RPMI7951 (cell line): ENCODE measurements around the gene EVL. TPM values are rescaled to one million over a fixed set of nuclear protein-coding genes. Genes with fewer than 3 reads are reported as not detected.

Experiments
- DNase-seq: peaks from one replicate; pipeline ENCODE4 v3.0.0-alpha.2; 2012; ENCODE audit warnings: low read depth
- total RNA-seq: library from RNA; depleted of rRNA; stranded (reverse); fragments of >200 nt; shearing (Covaris generic); gene quantifications from 2 replicates; pipeline ENCODE4 v1.2.3, GENCODE V29; 2014

Gene EVL
- total RNA-seq, 1 experiment from 2014 or later: 2.9 TPM

GRCh38 chr14:100082723-100083122 is 17.5 kb downstream of the EVL start:
- no peak for DNase-seq

GRCh38 chr14:100083706-100084105 is 18.5 kb downstream of the EVL start:
- no peak for DNase-seq

- DNase-seq: no peak
Observed at GRCh38 chr14:100084591-100084990, 19.4 kb downstream of the EVL start.

- DNase-seq: no peak
Observed at GRCh38 chr14:100085462-100085861, 20.2 kb downstream of the EVL start.

GRCh38 chr14:100086361-100086760 is 21.1 kb downstream of the EVL start:
- no peak for DNase-seq

GRCh38 chr14:100088226-100088625 is 23.0 kb downstream of the EVL start:
- no peak for DNase-seq

GRCh38 chr14:100091386-100091785 is 26.2 kb downstream of the EVL start:
- DNase-seq: no peak

GRCh38 chr14:100092832-100093231 is 27.6 kb downstream of the EVL start:
- DNase-seq: no peak

GRCh38 chr14:100093319-100093718 is 28.1 kb downstream of the EVL start:
- no peak for DNase-seq

GRCh38 chr14:100096656-100097055 is 31.4 kb downstream of the EVL start:
- DNase-seq: no peak

- DNase-seq: no peak
Observed at GRCh38 chr14:100098171-100098570, 32.9 kb downstream of the EVL start.

- no peak for DNase-seq
Observed at GRCh38 chr14:100100032-100100703, 34.9 kb downstream of the EVL start.

GRCh38 chr14:100102156-100102785 is 37.0 kb downstream of the EVL start:
- DNase-seq: no peak

GRCh38 chr14:100103250-100104005 is 38.2 kb downstream of the EVL start:
- no peak for DNase-seq

GRCh38 chr14:100104006-100104352 is 38.8 kb downstream of the EVL start:
- no peak for DNase-seq

- DNase-seq: no peak
Observed at GRCh38 chr14:100104523-100105300, 39.5 kb downstream of the EVL start.

GRCh38 chr14:100105357-100106169 is 40.3 kb downstream of the EVL start:
- no peak for DNase-seq

- DNase-seq: no peak
Observed at GRCh38 chr14:100106250-100107112, 41.3 kb downstream of the EVL start.

- DNase-seq: no peak
Observed at GRCh38 chr14:100107236-100107635, 42.0 kb downstream of the EVL start.

- DNase-seq: peak; percentile 43
Observed at GRCh38 chr14:100108042-100108825, 43.0 kb downstream of the EVL start.
